CD4-positive, alpha-beta T cell treated with Interferon alpha-2 for 1 hour (primary cell): ENCODE results near the gene FMNL1.

Source experiments
- DNase-seq, 2 donors: peaks; one replicate each; pipeline ENCODE4 v3.0.0-alpha.2; 2020 to 2022

Gene FMNL1

GRCh38 chr17:45284176-45285140, 62.8 kb downstream of the FMNL1 start:
- DNase-seq = peak; percentile 37 to 45

GRCh38 chr17:45286286-45286685, 64.6 kb downstream of the FMNL1 start:
- DNase-seq = no peak

GRCh38 chr17:45287526-45288500, 66.1 kb downstream of the FMNL1 start:
- no peak for DNase-seq

- DNase-seq = no peak
Measured at GRCh38 chr17:45288825-45289224, 67.1 kb downstream of the FMNL1 start.

- no peak for DNase-seq
Measured at GRCh38 chr17:45289301-45290268, 67.9 kb downstream of the FMNL1 start.

GRCh38 chr17:45290269-45290765, 68.6 kb downstream of the FMNL1 start:
- no peak for DNase-seq

- DNase-seq = peak in 1 of 2 donors; percentile 22
Measured at GRCh38 chr17:45291171-45291805, 69.6 kb downstream of the FMNL1 start.

GRCh38 chr17:45292696-45293412, 71.2 kb downstream of the FMNL1 start:
- no peak for DNase-seq

- DNase-seq = peak in 1 of 2 donors; percentile 56
Measured at GRCh38 chr17:45293413-45294211, 71.9 kb downstream of the FMNL1 start.

GRCh38 chr17:45294506-45294905, 72.8 kb downstream of the FMNL1 start:
- no peak for DNase-seq

- peak in 1 of 2 donors; percentile 54 for DNase-seq
Measured at GRCh38 chr17:45296003-45296832, 74.5 kb downstream of the FMNL1 start.

GRCh38 chr17:45296833-45297124, 75.1 kb downstream of the FMNL1 start:
- no peak for DNase-seq
